NCI-H1048 (cell line): Measurements from ENCODE around the gene SIPA1L3.

Experiments
- DNase-seq: peaks from one replicate; lab custom pipeline; 2025; lab: John Stamatoyannopoulos, UW

SIPA1L3 gene

GRCh38 chr19:38193445-38193844 lies 286.4 kb downstream of the SIPA1L3 start:
- no peak for DNase-seq

- DNase-seq = no peak
Measured at GRCh38 chr19:38194061-38194701, 287.2 kb downstream of the SIPA1L3 start.

GRCh38 chr19:38195237-38195636 lies 288.2 kb downstream of the SIPA1L3 start:
- DNase-seq = no peak

DNA sequence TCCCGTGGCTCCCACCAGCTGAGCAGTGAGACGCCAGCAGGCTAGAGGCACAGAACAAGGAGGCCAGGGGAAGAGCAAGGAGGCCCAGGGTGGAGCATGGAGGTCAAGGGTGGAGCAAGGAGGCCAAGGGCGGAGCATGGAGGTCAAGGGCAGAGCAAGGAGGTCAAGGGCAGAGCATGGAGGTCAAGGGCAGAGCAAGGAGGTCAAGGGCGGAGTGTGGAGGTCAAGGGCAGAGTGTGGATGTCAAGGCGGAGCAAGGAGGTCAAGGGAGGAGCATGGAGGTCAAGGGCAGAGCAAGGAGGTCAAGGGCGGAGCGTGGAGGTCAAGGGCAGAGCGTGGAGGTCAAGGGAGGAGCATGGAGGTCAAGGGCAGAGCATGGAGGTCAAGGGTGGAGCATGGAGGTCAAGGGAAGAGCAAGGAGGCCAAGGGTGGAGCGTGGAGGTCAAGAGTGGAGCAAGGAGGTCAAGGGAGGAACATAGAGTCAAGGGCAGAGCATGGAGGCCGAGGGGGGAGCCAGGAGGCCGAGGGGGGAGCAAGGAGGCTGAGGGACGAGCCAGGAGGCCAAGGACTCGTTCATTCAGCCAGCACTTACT lies 289.3 kb downstream of the SIPA1L3 start:
- DNase-seq = no peak

GRCh38 chr19:38196948-38197656 lies 290.1 kb downstream of the SIPA1L3 start:
- no peak for DNase-seq

DNA sequence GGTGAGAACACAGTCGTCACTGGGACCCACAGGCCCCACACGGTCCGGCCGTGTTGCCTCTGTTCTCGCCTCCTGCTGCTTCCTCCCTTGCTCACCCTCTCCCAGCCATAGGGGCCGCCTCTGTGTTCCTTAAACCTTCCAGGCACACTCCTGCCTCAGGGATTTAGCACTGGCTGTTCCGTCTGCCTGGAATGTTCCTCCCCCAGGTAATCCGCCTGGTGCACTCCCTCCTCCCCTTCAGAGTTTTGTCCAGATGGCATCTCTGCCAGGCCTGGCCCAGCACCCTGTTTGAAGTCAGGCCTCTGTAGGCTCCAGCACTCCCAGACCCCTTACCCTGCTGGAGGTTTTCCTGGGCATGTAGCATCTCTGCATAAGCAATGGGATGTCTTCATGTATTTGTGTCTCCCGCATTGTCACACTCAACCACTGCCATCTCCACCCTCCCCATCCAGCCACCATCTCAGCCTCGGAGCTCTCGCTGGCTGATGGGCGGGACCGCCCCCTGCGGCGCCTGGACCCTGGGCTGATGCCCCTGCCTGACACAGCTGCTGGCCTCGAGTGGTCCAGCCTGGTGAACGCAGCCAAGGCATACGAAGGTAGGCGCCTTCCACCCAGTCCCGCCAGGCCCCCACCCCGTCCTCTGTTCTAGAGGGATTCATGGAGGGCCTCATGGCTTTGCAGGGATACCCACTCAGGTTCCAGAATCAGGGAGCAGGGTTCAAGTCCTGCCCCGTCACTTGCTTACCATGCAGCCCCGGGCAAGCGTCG lies 291.1 kb downstream of the SIPA1L3 start:
- DNase-seq = no peak

DNA sequence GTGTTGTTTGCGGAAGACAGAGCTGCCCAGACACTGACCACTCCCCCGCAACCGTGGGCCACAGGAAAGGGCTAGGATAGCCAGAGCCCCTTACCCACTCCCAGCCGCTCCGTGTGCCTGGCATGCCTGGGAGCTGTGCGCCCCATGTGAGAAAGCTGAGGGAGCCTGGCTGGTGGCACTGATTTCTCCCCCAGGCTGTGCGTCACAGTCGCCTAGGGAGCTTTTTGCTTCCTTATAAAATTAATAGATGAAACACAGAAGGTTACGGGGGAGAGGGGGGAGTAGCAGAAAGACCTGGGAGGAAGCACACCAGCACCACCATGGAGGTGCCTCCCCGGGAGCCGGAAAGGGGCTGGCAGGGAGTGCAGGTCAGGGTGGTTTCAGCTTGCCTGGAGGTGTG lies 292.3 kb downstream of the SIPA1L3 start:
- no peak for DNase-seq

DNA sequence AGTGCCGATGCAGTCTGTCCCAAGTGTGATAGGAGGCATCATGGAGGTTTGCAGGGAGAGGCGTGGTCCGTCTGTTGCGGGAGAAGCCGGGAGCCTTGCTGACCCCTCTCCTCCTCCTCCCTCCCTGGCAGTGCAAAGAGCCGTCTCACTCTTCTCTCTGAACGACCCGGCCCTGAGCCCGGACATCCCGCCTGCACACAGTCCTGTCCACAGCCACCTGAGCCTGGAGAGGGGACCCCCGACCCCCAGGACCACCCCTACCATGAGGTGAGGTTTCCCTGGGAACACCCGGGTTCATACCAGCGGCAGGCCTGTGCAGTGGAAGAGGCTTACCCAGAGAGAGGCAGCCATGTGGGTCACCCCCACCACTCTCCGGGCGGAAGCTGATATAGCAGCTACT lies 294.7 kb downstream of the SIPA1L3 start:
- DNase-seq = no peak

DNA sequence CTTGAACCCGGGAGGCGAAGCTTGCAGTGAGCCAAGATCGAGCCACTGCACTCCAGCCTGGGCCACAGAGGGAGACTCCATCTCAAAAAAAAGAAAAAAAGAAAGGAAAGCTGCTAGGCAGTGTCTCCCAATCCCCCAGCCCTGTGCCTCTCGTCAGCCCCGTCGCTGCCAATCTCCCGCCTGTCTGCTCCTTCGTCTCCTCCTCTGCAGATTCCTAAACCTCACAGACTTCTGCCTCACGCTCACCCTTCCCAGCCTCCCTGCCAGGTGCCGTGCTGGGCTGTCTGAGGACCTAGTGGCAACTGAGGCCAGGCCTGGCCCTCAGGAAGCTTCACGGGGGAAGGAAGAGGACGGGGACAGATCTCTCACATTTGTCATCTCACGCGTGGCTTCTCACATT lies 295.5 kb downstream of the SIPA1L3 start:
- no peak for DNase-seq

- no peak for DNase-seq
Measured at GRCh38 chr19:38203197-38203596, 296.2 kb downstream of the SIPA1L3 start.

GRCh38 chr19:38204096-38204495 lies 297.1 kb downstream of the SIPA1L3 start:
- no peak for DNase-seq

GRCh38 chr19:38204728-38205127 lies 297.7 kb downstream of the SIPA1L3 start:
- DNase-seq = no peak

- no peak for DNase-seq
Measured at GRCh38 chr19:38206006-38206745, 299.2 kb downstream of the SIPA1L3 start.

GRCh38 chr19:38206928-38207327 lies 299.9 kb downstream of the SIPA1L3 start:
- no peak for DNase-seq

DNA sequence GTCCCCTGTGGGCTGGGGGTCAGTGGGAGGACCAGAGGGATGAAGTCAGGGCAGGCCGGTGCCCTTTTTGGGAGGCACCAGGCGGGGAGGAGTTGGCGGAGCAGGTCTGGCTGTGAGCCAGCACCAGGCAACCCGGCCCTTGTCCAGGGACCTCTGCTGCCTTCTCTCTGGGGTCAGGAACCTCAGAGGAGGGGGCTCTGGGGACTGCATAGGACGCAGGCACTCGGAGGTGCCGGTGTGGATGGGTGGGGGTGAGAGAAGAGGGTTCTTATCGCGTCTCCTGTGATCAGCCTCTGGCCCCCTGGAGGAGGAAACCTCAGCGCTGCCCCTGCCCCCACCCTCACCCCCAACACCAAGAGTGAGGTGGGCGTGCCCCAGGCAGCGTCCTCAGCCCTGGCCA lies 300.5 kb downstream of the SIPA1L3 start:
- DNase-seq = no peak

GRCh38 chr19:38208571-38208970 lies 301.6 kb downstream of the SIPA1L3 start:
- no peak for DNase-seq

- no peak for DNase-seq
Measured at GRCh38 chr19:38209152-38209551, 302.1 kb downstream of the SIPA1L3 start.

DNA sequence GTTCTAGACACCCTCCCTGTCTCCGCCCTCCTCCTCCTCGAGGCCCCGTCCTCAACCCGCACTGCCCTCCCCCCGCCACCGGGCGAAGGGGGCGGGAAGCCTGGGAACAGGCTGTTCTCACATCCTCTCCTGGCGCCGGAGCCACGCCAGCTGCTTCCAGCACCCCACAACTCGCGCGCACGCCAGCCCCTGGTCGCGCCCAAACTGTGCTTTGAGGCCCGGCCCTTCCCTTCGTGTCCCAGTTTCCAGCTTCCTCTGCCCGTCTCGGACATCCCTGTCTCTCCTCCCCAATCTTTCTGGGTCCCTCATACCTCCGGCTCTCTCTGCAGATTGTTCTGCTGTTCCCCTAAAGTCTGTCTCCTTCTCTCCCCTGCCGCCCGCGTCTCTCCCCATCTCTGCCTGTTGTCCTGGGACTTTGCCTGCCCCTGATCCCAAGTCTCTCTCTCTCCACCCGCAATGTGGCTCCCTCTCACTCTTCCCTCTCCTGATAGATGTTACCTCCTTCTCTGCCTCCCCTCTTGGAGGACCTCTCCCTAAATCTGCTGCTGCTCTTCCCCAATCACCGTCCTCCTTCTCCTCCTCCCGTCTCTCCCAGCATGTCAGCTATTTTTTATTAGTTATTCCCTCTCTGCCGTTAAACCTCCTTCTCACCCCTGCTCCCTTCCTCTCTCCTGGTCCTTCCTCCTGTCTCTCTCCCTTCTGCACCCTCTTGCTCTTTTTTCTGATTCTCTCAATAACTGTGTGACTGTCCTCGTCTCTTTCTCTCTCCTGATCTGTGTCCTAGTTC lies 302.9 kb downstream of the SIPA1L3 start:
- no peak for DNase-seq

DNA sequence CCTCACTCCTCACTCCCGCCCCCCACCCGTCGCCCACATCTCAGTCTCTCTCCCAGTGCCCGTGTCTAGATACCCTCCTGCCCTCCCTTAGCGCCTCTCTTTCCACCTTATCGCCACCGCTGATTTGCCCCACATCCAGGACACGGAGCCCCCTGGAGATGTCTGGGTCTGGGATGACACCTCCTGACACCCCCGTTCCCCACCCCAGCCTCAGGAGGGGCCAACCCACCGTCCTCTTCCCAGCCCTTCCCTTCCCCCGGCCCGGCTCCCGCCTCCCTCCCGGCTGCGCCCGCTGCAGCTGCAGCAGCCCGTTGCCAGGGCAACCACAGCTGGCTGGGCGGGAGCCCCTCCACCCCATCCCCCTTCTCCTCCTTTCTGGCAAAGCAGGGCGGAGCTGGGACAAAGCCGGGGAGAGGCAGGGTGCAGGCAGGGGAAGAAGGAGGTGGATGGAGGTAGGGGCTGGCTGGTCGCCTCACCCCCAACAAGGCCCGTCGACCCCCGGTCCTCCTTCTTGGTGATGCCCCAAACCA lies 303.5 kb downstream of the SIPA1L3 start:
- DNase-seq = no peak

- no peak for DNase-seq
Measured at GRCh38 chr19:38211151-38211591, 304.2 kb downstream of the SIPA1L3 start.

DNA sequence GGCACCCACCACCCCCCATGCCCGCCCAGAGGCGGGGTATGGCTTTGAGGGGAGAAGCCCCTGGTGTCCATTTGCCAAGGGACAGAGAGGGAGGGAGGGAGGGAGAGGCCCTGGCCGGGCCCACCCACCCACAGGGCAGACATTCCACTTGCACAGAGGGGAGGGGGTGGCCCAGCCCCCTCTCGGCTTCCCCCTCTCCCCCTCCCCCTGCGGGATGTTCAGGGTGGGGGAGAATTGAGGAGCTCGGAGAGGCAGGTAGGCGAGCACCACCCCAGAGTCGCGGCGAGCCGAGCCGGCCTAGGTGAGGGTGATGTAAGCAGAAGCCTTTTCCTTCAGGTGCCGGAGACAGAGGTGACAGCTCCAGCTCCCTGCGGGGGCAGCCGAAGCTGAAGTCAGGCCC lies 304.8 kb downstream of the SIPA1L3 start:
- no peak for DNase-seq
